GM19328 (cell line): ENCODE results near the gene HCRTR1.

Source experiments
- ATAC-seq: cut with Tn5 transposase; IDR thresholded peaks from one replicate; pipeline ENCODE4 v1.9.1; 2021; ENCODE audit warnings: mild to moderate bottlenecking, moderate library complexity; ENCODE audit not compliant: unreplicated experiment

HCRTR1 gene

DNA sequence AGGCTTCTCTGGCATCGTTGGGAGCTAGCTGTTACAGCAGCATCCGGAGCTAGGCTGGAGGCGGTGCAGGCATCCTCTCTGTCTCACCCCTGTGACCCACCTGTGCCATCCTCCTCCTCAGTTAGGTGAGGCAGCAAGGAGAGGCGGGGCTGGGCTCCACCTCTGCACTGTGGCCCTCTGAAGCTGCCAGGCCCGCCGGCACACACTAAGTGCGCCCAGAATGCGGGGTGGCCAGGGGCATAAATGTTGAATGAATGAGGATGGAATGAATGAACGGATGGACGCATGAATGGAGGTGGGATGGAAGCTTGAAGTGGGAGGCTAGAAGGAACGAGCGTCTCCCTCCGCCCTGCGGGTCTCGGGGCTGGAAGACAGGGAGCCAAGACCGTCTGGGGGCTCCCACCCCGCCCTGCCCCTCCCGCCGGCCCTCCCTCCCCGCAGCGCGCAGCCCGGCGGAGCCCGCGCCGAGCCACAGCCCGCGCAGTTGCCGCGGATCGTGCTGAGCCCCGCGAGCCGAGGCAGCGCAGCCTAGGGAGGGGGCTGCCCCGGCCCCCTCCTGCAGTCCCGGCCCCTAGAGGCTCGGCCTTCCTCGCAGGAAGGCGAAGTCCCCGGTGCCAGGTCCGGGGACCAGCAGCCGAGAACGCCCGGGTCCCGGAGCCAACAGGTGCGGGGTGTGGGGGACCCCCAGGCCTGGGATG lies at the start of gene HCRTR1:
Gene HCRTR1, plus strand, starts transcription at position 472 of the 698 bp plus-strand sequence. CDS start 1,504 bp downstream, outside the sequence.
- ATAC-seq, result no peak

DNA sequence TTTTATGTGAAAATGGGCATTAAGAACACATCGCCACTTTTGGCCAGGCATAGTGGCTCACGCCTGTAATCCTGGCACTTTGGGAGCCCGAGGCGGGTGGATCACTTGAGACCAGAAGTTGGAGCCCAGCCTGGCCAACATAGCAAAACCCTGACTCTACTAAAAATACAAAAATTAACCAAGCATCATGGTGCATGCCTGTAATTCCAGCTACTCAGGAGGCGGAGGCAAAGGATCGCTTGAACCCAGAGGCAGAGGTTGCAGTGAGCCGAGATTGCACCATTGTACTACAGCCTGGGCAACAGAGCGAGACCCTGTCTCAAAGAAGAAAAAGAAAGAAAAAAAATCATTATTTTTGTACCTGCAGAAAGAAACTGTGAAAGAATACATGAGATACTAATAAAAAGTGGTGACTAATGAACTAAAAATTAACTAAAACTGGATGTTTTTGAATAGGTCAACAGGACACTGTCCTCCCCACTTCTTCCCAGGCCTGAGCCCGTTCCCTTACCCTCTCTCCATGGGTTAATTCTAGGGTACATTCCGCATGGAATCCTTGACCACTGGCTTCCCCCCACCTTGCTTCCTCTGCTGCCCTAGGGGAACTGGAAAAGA lies 49.4 kb upstream of the HCRTR1 start:
- no peak for ATAC-seq

DNA sequence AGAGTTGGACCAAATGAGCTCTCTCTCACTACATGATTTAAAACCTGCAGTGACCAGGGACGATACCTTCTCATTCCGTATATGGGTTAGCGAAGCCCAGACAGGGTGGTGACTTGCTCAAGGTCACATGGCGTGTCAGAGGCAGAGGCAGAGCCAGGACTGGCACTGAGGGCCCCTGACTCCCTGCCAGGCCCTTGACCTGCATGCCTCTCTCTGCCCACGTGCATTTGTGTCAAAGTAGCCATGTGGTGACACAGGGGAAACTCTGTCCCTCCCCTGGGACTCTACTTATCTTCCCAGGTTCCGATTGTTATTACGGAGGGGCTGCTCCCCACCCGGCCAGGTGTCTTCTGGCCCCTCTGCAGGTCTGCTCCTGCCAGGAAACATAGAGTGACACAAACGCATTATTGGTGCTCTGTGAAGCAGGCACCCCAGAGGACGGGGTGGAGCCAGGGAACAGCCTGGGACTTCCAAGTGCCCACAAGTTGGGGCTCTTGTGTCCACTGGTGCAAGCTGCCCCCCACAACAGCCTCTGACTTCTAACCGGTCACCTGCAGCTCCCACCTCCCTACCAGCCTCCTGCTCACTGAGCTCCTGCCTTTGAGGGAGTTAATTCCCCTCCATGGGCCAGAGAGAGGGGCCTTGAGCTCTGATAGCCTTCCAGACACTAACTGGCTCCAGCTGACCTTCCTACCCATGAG lies 48.4 kb upstream of the HCRTR1 start:
- no peak for ATAC-seq

DNA sequence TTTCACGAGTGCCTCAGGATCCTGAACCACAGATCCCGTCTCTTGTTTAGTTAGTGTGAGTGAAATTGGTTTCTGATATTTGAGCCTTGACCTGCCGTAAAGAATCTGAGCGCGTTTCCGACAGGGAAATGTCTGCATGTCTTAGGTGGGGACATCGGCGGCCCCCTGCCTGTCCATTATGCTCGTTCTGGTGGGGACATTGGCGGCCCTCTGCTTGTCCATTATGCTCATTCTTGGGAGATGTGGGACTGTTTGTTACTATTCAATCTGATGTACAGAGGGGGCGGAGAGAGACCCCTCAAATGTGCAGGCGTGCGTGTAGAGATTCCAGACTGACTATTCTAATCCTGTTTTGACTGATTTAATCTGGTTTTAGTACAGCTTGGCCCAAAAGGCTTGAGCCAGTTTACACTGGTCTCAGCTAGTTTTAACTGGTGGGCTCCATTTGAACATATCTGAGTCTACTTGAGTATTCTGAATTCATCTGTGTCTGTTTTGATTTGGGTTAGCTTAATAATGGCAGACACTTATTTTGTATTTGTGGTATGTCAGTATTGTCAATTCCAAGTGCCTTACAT lies 47.8 kb upstream of the HCRTR1 start:
- ATAC-seq, result no peak

DNA sequence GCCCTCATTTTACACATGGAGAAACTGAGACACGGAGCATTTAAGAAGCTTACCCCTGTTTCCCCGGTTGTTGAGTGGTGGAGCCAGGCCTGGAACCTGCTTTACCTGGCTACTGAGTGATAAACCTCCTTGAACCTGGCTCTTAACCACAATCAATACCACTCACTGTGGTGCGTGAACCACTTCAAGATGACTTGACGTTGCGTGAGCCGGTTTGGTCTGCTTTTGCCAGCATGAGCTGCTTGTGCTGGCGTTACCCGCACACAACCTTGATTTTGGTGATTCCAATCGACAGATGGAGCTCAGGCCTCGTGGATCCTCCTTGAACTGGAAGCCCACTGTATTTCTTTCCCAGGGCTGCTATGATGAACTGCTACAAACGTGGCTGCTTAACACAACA lies 47.3 kb upstream of the HCRTR1 start:
- ATAC-seq, result no peak

DNA sequence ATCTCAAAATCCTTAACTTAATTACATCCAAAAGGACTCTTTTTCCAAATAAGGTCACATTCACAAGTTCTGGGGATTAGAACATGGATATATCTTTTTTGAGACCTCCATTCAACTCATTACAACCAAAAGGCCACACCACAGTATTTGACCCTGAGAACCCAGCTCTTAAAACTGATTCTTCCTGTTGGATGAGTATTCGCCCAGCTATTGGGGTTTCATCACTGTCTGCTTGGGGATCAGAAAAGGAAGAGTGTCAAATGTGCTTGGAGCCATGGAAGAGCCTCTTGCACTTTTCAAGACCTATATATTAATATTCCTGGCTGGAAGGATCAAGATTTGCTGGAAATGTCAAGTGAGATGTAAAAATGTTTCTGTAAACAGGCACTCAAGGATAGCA lies 46.6 kb upstream of the HCRTR1 start:
- no peak for ATAC-seq

DNA sequence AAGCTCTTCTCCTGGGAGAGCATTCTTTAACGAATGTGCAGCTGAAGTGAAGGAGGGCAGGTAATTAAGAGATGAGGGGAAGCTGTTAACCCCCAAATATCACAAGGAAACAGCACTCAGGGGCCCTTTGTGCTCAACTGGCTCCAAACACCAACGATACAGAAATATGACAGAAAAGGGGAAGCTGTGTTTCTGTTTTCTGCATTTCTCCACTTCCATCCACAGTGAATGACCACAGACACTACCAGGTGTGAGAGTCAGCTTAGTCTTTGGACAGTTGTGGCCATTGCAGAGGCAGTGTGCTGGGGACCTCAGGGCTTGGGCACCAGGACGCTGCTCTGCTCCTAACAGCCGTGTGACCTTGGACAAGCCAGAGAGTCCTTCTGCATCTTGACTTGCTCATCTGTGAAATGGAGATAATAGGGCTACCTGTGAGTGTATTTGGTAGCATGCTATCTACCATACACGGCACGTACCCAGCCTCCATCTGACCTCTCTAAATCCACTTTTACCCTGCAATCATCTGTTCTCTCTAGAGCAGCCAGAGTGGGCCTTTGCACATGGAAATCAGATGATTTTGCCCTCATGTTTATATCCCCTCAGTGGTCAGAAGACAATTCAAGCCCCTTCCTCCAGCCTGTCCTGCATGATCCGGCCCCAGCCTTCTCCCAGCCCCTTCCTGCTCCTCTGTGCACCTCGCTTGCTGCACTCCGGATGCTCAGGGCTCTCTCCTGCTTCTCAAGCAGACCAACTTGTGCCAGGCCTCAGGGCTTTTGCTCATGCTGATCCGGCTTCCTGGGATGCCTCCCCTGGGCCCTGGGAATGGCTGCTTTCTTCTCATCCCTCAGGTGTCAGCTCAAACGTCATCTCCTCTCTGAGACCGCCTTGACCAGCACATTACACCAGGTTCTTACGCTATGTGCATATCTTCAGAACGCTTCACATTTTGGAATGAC lies 45.9 kb upstream of the HCRTR1 start:
- no peak for ATAC-seq

DNA sequence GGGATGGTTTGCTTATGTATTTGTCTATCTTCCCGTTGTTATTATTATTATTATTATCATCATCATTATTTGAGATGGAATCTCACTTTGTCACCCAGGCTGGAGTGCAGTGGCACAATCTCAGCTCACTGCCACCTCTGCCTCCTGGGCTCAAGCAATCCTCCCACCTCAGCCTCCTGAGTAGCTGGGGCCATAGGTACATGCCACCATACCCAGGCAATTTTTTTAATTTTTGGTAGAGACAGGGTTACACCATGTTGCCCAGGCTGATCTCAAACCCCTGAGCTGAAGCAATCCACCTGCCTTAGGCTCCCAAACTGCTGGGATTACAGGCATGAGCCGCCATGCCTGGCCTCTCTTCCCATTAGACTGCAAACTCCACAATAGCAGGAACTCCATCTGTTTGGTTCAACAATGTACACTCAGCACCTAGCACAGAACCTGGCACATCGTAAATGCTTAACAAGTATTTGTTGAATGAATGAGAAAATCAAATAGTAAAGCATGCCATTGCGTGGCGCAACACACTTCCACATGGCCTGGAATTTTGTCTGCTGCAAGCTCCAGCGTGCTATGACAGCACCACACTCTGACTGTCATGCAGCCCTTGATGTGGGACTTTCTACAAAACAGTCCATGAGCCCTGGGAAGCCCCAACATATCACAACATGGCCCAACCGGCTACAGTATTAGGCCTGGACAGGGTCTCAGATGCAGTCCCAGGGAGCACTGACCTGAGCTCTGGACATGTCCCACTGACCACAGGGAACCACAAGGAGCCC lies 45.0 kb upstream of the HCRTR1 start:
- no peak for ATAC-seq

DNA sequence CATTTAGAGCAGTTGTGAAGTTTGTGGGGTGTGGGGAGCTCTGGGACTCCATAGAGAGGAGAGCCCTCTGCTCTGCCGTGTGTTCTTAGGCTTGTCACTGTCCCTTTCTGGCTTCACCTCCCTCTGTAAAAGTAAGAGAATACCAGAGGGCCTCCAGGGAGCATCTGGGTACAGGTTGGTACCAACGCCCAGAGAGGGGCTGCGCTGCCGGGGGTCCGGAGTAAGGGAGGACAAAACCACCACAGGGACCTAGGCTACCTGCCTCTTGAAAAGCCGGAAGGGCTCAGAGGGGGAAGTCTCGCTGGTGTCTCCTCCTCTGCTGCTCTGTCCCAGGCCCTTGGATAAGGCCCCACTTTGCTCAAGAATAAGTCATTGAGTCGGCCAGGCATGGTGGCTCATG lies 44.2 kb upstream of the HCRTR1 start:
- no peak for ATAC-seq

DNA sequence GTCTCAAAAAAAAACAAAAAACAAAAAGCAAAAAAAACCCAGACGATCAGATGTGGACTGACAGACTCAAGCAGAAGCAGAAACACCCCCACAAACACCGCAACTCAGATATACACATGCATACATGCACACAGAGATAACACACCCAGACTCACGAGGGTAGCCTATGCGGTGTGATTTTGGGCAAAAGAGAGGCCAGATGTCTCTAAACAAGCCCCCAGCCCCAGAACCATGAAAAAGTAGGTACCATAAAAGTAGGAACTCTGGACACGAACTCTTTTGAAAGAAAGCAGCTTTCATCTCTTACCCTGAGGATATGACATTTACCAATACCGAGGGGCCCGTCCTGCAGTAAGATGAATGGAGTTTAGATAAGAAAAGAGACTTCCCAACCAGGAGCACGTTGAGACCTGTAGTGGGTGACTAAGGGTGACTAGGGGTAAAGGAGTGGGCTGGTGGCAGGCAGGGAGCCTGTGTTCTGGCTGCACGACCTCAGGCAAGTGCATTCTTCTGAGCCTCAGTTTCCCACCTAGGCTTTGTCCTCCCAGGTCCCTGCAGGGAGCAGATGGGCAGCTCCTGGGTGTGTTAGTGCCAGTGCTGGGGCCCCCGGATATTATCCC lies 42.6 kb upstream of the HCRTR1 start:
- no peak for ATAC-seq

DNA sequence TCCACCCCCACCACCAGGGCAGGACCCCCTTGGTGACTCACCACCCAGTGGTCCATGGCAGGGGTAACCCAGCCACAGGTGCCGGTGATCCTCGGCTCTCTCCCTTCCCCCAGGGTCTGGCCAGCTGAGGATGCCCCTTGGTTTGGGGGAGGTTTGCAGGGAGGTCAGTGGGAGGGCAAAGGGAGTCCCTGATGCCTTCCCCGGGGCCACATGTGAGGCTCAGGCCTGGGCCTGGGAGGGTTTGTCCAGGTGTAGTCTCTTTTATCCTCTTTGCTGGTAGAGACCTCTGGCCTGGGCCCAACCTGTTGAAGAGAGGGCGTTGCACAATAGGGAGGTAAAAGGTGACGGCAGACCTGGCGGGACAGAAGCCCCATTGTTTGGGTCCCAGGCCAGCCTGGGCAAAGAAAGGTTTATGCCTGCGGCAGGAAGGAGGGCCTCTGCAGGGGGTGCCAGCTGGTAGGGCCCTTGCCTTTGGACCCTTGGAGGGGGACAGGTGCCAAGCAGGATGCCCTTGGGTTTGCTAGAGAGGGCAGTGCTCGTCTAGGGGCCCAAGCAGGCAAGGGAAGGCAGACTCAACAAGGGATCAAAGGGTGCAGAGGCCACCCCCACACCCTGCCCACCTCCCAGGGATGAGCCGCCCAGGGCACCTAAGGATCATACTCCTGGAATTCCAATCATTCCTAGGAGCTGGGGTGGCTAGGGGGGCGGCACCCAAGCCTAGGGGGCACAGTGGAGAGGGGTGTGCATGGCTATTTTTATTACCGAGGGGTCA lies 41.9 kb upstream of the HCRTR1 start:
- ATAC-seq, result no peak

DNA sequence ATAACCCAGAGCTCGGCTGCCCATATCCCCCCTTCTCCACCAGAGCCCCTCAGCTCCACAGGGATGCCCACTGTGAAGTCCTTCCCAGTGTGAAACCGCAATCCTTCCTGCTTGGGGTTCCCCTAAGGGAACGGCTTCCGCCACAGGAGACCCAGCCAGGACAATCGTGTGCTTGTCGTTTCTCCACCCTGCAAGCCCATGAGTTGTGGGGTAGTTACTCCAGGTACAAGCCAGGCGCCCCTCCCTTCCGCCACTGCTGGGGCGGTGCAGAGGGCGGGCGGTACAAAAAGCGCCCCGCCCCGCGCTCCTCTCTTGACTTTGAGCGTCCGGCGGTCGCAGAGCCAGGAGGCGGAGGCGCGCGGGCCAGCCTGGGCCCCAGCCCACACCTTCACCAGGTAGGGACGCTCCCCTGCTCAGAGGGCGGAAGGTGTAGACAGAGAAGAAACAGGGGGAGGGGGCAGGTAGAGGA lies 41.3 kb upstream of the HCRTR1 start, which contains the start of gene TINAGL1:
Gene TINAGL1, plus strand, starts transcription at position 315 of the 469 bp plus-strand sequence. CDS start 634 bp downstream, outside the sequence.
- ATAC-seq, result no peak

DNA sequence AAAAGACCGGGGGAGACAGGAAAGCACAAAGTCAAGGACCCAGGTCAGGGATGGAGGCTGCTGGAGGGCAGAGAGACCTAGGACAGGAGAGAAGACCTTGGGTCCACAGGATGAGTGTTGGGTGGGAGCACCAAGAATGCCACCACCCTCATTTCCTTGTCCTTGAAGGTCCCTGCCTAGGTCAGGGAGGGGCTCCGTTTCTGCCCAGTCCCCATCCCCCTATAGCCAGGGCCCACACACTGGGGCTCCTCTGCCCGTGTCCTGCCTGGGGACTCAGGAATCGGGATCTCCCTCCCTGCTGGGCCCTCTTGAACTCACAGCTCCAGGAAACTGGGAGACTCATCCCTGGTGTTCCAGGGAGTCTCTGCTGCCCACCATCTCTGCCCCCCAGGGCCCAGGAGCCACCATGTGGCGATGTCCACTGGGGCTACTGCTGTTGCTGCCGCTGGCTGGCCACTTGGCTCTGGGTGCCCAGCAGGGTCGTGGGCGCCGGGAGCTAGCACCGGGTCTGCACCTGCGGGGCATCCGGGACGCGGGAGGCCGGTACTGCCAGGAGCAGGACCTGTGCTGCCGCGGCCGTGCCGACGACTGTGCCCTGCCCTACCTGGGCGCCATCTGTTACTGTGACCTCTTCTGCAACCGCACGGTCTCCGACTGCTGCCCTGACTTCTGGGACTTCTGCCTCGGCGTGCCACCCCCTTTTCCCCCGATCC lies 40.6 kb upstream of the HCRTR1 start:
- ATAC-seq, result no peak

DNA sequence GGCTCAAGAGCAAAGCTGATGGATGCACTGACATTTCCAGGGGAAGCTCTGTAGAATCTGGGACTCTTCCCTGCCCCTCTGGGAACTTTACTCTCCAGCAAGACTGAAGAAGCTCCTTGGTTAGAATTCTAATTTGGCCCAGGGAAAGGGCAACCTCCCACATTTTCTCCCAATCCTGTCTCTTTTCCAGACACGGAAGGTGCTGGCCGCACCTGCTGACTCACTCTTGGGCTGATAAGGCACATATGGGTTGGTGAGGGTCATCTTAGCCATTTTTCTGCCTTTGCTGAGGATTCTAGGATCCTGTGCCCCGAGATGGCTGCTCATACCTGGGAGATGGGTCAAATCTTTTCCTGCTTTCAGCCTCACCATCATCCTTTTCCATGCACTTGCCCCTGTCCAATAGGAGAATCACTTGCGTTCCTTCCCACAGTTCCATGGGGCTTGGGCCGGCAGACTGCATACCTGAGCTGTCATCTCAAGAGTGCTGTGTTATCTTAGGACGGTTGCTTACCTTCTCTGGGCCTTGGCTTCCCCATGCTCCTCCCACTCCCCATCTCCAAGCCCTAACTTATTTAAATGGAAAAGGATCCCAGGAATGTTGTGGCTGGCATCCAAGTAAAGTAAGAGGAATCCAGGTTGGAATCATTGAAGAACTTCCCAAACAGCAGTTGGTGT lies 39.8 kb upstream of the HCRTR1 start:
- ATAC-seq, result no peak

DNA sequence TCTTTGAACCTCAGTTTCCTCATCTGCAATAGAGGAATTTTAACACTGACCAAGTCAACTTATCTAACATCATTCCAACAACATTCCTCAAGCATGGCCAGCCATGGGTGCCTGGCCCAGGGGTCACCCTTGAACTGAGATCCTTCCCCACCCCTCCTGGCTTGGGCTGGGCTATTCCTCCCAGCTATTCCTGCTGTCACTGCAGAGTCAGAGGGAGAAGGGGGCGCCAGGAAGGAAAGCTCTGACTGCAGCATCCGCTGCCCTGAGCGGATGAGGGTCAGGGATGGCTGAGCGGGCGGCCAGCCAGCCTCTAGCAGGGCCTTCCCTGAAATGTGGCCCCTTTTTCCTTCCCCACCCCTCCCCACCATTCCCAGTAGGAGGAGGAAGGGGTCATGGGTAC lies 38.1 kb upstream of the HCRTR1 start:
- ATAC-seq, result no peak

DNA sequence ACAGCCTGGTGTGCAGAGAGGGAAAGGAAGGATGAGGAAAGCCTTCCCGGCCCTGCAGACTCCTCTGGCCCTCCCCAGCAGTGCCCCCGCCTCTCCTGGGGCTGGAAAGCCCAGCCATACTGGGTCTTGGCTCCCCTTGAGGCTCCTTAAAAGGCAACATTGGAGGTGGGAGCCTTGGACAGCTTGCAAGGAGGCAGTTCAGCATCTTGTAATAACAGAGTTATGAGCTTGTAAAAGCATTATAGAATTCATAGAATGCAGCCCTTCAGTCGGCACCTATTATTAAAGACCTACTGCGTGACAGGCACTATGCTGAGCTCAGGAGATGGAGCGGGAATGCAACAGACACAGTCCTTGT lies 37.0 kb upstream of the HCRTR1 start:
- ATAC-seq, result no peak

DNA sequence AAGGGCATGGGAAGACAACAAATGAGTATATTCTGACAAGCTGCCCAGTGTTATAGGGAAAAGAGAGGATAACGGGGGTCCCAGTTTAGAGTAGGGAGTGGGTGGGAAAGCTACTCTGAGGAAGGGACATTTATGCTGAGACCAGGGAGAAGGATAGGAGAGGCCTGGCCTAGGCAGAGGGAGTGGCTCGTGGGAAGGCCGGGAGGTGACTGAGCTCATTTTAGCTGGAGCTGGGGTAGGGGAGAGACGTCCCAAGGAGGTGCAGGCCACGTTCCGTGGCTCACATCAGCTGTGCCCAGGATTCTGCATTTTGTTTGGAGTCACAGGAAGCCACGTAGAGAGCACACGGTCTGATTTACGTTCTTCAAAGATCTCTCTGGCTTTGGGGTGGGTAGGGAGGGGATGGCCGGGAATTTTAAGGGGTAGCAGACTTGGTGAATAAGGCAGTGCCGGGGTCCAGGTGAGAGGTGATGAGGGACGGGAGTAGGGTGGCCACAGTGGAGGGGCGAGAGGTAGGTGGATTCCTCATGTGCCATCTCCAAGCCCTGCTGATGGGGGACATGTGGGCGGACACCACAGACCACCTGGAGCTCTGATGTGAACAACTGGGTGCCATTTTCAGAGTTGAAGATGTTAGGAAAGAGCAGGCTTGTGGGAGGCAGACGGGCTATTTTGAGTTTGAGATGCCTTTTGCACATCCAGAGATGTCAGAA lies 36.4 kb upstream of the HCRTR1 start:
- ATAC-seq, result no peak
